Smooth muscle cell (in vitro differentiated cells): ENCODE data around the gene ADGRB2. TPM values are rescaled to one million over a fixed set of nuclear protein-coding genes. Genes with fewer than 3 reads are reported as not detected.

Source experiments
- DNase-seq: peaks from one replicate; lab custom pipeline; 2025; ENCODE audit not compliant: unreplicated experiment; lab: John Stamatoyannopoulos, UW
- H2AFZ ChIP-seq: fragments of 200-600 bp; sonication (generic); 2 replicates; pipeline ENCODE4 v1.6.0; 2016; ENCODE audit warnings: antibody characterized with exemption, low read depth, mild to moderate bottlenecking
- H3F3A ChIP-seq: fragments of 200-600 bp; sonication (generic); 2 replicates; pipeline ENCODE4 v1.6.0; 2017; ENCODE audit warnings: antibody characterized with exemption, low read depth
- H3K27ac ChIP-seq: fragments of 200-600 bp; sonication (generic); 2 replicates; pipeline ENCODE4 v1.5.1; 2016; ENCODE audit warnings: low read depth, mild to moderate bottlenecking
- H3K27me3 ChIP-seq: fragments of 200-600 bp; sonication (generic); 2 replicates; pipeline ENCODE4 v1.6.1; 2016; ENCODE audit warnings: low read depth, mild to moderate bottlenecking
- H3K36me3 ChIP-seq: fragments of 200-600 bp; sonication (generic); 2 replicates; pipeline ENCODE4 v1.5.1; 2016; ENCODE audit warnings: low read depth
- H3K4me1 ChIP-seq: fragments of 200-600 bp; sonication (generic); 2 replicates; pipeline ENCODE4 v1.5.1; 2016; ENCODE audit warnings: low read depth
- H3K4me2 ChIP-seq: fragments of 200-600 bp; sonication (generic); 2 replicates; pipeline ENCODE4 v1.6.0; 2016; ENCODE audit warnings: mild to moderate bottlenecking
- H3K4me3 ChIP-seq: fragments of 200-600 bp; sonication (generic); 2 replicates; pipeline ENCODE4 v1.5.1; 2016; ENCODE audit warnings: mild to moderate bottlenecking
- H3K79me2 ChIP-seq: fragments of 200-600 bp; sonication (generic); 2 replicates; pipeline ENCODE4 v1.6.0; 2016; ENCODE audit warnings: low read depth, mild to moderate bottlenecking
- H3K9ac ChIP-seq: fragments of 200-600 bp; sonication (generic); 2 replicates; pipeline ENCODE4 v1.6.0; 2016; ENCODE audit warnings: low read depth
- H3K9me3 ChIP-seq: fragments of 200-600 bp; sonication (generic); replicated peaks from 2 replicates; pipeline ENCODE4 v1.5.1; 2016; ENCODE audit warnings: low read depth
- H4K20me1 ChIP-seq: fragments of 200-600 bp; sonication (generic); 2 replicates; pipeline ENCODE4 v1.6.0; 2016; ENCODE audit warnings: low read depth
- CTCF ChIP-seq: fragments of 200-600 bp; sonication (generic); IDR thresholded peaks from 2 replicates; pipeline ENCODE4 v1.5.1; 2017; ENCODE audit warnings: borderline replicate concordance, mild to moderate bottlenecking, antibody characterized with exemption; ENCODE audit not compliant: insufficient read depth, poor library complexity, severe bottlenecking
- WGBS: methylation state at CpG from one replicate; pipeline ENCODE4 v1.1.7; 2016; ENCODE audit warnings: low lambda C conversion rate; 5-methylcytosine and 5-hydroxymethylcytosine counted together
- polyA plus RNA-seq: library from polyadenylated mRNA; unstranded; fragments of >200 nt; fragmentation: Nextera tagmentation; extraction: Ambion mirVana; gene quantifications from 2 replicates; pipeline ENCODE4 v1.2.1, GENCODE V29; 2016
- total RNA-seq: library from RNA; depleted of rRNA; stranded (reverse); fragments of >200 nt; gene quantifications from 2 replicates; pipeline ENCODE4 v1.2.3, GENCODE V29; 2014

The ADGRB2 gene
- total and polyA plus RNA-seq, 2 experiments from 2014 or later, result 8.8 to 9.4 TPM

- 66% methylated on average over 13 of the region's 13 CpGs for WGBS
- Histone ChIP-seq H3K79me2 (peaks cover 40% of the 10 kb centered on the region), H2AFZ (no peak overlapping the region), H3F3A (peaks cover 3% of the 10 kb centered on the region), H3K4me3 (no peak overlapping the region), H3K4me2 (peak overlapping the region; percentile 87), H3K9ac (no peak overlapping the region), H3K4me1 (peaks cover 25% of the 10 kb centered on the region), H4K20me1 (peaks cover 20% of the 10 kb centered on the region), H3K9me3 (no peaks in the 10 kb centered on the region), H3K27ac (no peak overlapping the region), H3K36me3 (no peaks in the 10 kb centered on the region), H3K27me3 (no peaks in the 10 kb centered on the region)
- TF ChIP-seq CTCF, result no peak
- DNase-seq, result peak; percentile 51
Measured at GRCh38 chr1:31795801-31796621, 31.9 kb upstream of the ADGRB2 start.

GRCh38 chr1:31795096-31795675 is 31.0 kb upstream of the ADGRB2 start:
- no peak overlapping the region for H3K27ac ChIP-seq
- H4K20me1 ChIP-seq, result peaks cover 20% of the 10 kb centered on the region
- peaks cover 25% of the 10 kb centered on the region for H3K4me1 ChIP-seq
- H3K4me3 ChIP-seq, result no peak overlapping the region
- WGBS, result 79% methylated on average over 2 of the region's 2 CpGs
- H3K9ac ChIP-seq, result no peak overlapping the region
- H3K79me2 ChIP-seq, result peaks cover 40% of the 10 kb centered on the region
- H2AFZ ChIP-seq, result no peak overlapping the region
- H3K27me3 ChIP-seq, result no peaks in the 10 kb centered on the region
- H3F3A ChIP-seq, result peaks cover 5% of the 10 kb centered on the region
- no peaks in the 10 kb centered on the region for H3K36me3 ChIP-seq
- TF ChIP-seq CTCF, result no peak
- no peak for DNase-seq
- H3K4me2 ChIP-seq, result no peak overlapping the region
- H3K9me3 ChIP-seq, result no peaks in the 10 kb centered on the region

- no peak for DNase-seq
- no peak overlapping the region for H3K27ac ChIP-seq
- no peaks in the 10 kb centered on the region for H3K9me3 ChIP-seq
- 86% methylated on average over 13 of the region's 13 CpGs for WGBS
- peaks cover 11% of the 10 kb centered on the region for H3F3A ChIP-seq
- no peak overlapping the region for H2AFZ ChIP-seq
- no peaks in the 10 kb centered on the region for H3K36me3 ChIP-seq
- no peak overlapping the region for H3K9ac ChIP-seq
- no peak for TF ChIP-seq CTCF
- H4K20me1 ChIP-seq, result peaks cover 20% of the 10 kb centered on the region
- H3K4me3 ChIP-seq, result no peak overlapping the region
- peaks cover 16% of the 10 kb centered on the region for H3K4me1 ChIP-seq
- no peaks in the 10 kb centered on the region for H3K27me3 ChIP-seq
- no peak overlapping the region for H3K4me2 ChIP-seq
- H3K79me2 ChIP-seq, result peaks cover 40% of the 10 kb centered on the region
Measured at GRCh38 chr1:31793586-31794285, 29.6 kb upstream of the ADGRB2 start.
